Measurements from ENCODE around the gene CST6. TPM values are rescaled to one million over a fixed set of nuclear protein-coding genes. Genes with fewer than 3 reads are reported as not detected.

Gene CST6
- total RNA-seq = 2.3 TPM

GRCh38 chr11:66011785-66012303 lies at the start of gene CST6:
Gene CST6 (plus strand): TSS chr11:66012008. CDS start chr11:66012045, 37 bp downstream.
- no peak for DNase-seq

GRCh38 chr11:65962141-65962564 lies 49.7 kb upstream of the CST6 start:
- DNase-seq = peak; percentile 21

GRCh38 chr11:65964906-65965305 lies 46.9 kb upstream of the CST6 start:
- DNase-seq = no peak

GRCh38 chr11:65965986-65966762 lies 45.6 kb upstream of the CST6 start:
- DNase-seq = no peak

- DNase-seq = no peak
Measured at GRCh38 chr11:65967329-65967934, 44.4 kb upstream of the CST6 start.

- no peak for DNase-seq
Measured at GRCh38 chr11:65968600-65969482, 43.0 kb upstream of the CST6 start.

- no peak for DNase-seq
Measured at GRCh38 chr11:65972116-65972515, 39.7 kb upstream of the CST6 start.

GRCh38 chr11:65973439-65974110 lies 38.2 kb upstream of the CST6 start:
- DNase-seq = no peak

- no peak for DNase-seq
Measured at GRCh38 chr11:65975771-65976170, 36.0 kb upstream of the CST6 start.

- no peak for DNase-seq
Measured at GRCh38 chr11:65976216-65977176, 35.3 kb upstream of the CST6 start.

GRCh38 chr11:65977621-65978390 lies 34.0 kb upstream of the CST6 start:
- no peak for DNase-seq

- DNase-seq = no peak
Measured at GRCh38 chr11:65978391-65979238, 33.2 kb upstream of the CST6 start.

GRCh38 chr11:65979261-65979759 lies 32.5 kb upstream of the CST6 start:
- no peak for DNase-seq

- DNase-seq = no peak
Measured at GRCh38 chr11:65981101-65981740, 30.6 kb upstream of the CST6 start.

GRCh38 chr11:65981972-65982823 lies 29.6 kb upstream of the CST6 start:
- DNase-seq = no peak

GRCh38 chr11:65982824-65983588 lies 28.8 kb upstream of the CST6 start:
- DNase-seq = no peak

GRCh38 chr11:65983589-65983987 lies 28.2 kb upstream of the CST6 start:
- DNase-seq = no peak
